GM18951 (cell line): ENCODE data around the gene PCNX1.
"Not testable (repeated sequence)": the region's sequence is repeated elsewhere in the genome, so short reads cannot be mapped to it uniquely, and the experiment has no call there.

Experiments used
- POLR2A ChIP-seq: IDR thresholded peaks from 4 replicates; pipeline ENCODE4 v1.6.1; 2011; ENCODE audit warnings: mild to moderate bottlenecking; ENCODE audit not compliant: insufficient read length, insufficient read depth; ENCODE audit errors: extremely low read depth
- in situ Hi-C: fragments of 300-500 bp; cut with MboI; formaldehyde crosslinking; loops from one replicate; pipeline ENCODE4 v1.12.0; 2022; ENCODE audit warnings: low sequenced_read_pairs, mixed read lengths, inconsistent platforms; ENCODE audit not compliant: unreplicated experiment

Gene PCNX1

DNA sequence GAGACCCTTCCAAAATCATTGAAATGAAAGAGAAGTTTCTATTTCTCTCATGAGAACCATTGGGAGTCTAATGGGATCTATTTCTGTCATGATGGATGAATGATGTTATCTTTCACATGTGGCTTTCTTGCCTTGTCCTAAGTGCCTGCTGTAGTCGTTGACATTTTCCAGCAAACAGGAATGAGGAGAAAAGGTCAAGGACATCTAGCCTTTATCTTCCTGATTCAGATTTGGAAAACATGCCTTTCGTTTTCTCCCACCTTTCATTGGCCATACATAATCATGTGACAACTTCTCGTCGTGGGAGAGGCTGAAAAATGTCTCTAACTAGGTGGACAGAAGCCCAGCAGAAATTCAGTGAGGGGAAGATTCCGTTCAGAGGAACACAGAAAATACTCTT, 94.5 kb downstream of the PCNX1 start:
- in situ Hi-C loops = no loop called here
- no peak for TF ChIP-seq POLR2A

DNA sequence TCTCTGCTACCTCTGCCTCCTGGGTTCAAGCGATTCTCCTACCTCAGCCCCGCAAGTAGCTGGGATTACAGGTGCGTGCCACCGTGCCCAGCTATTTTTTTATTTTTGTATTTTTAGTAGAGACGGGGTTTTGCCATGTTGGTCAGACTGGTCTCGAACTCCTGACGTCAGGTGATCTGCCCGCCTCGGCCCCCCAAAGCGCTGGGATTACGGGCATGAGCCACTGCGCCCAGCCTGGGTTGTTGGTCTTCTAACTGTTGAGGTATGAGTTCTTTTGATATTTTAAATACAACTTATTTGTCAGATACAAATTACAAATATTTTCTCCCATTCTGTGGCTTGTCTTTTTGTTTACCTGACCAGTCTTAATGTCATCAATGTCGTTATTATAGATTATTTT, 95.9 kb downstream of the PCNX1 start:
- in situ Hi-C loops = no loop called here

DNA sequence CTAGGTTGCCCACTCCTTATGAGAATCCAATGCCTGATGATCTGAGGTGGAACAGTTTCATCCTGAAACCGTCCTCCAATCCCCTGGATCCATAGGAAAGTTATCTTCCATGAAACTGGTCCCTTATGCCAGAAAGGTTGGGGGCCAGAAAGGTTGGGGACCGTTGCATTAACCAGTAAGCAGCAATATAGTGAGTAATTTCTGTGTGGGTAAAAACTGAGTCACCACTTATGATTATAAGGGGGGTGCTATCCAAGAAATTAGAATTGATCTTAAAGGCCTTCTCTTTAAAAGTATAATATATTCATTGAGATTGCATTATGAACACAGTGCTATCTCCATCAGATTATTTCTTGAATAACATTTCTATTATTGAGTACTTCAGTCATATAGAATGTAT, 97.2 kb downstream of the PCNX1 start:
- no peak for TF ChIP-seq POLR2A
- in situ Hi-C loops = no loop called here

More for the DNA sequence above, 95.9 kb downstream of the PCNX1 start:
- TF ChIP-seq POLR2A = no peak

GRCh38 chr14:71005076-71005475, 97.8 kb downstream of the PCNX1 start:
- in situ Hi-C loops = no loop called here
- no peak for TF ChIP-seq POLR2A

DNA sequence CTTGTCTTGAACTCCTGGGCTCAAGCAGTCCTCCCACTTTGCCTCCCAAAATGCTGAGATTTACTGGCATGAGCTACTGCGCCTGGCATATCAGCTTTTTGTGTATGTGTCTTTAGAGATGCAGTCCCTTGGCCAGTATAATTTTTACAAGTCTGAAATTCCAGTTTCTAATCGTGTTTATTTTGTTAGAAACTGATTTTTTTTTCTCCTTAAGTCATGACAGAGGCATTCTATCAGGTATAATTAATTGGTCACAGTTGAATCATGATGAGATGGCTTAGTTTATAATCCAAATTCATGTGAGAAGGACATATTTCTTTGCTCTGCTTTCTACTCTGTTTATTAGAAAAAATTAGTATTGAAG, 98.9 kb downstream of the PCNX1 start:
- no peak for TF ChIP-seq POLR2A
- in situ Hi-C loops = no loop called here

- in situ Hi-C loops = no loop called here
- TF ChIP-seq POLR2A = no peak
Measured at GRCh38 chr14:71011479-71011878, 104.2 kb downstream of the PCNX1 start.

- TF ChIP-seq POLR2A = no peak
- in situ Hi-C loops = no loop called here
Measured at GRCh38 chr14:71012888-71013287, 105.6 kb downstream of the PCNX1 start.

DNA sequence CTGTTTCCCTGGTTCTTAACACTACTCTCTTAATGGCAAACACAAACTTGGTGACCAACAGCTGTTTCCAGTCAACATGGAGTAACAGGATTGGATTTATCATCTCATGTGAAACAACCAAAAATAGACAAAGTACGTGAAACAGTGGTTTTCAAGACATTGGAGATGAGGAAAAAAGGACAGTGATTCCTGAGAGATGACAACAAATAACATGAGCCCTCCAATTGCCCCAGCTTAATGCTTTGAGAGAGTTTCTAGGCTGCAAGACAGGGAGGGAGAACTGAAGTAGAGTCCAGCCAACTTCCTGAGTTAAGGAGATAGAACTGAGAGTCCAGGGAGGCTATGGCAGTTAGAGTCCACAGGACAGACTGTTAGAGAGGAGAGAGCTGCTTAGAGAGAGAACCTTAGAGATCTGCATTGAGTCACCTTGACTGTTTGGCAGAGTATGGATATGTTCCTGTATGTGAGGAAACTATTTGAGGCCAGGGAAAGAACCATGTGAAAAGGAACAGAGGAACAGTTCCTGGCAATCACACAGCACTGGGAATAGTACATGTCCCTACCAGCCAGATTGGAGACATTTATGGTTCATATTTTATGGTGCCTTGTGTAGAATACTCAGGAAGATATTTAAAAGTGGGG, 106.4 kb downstream of the PCNX1 start:
- in situ Hi-C loops = no loop called here
- TF ChIP-seq POLR2A = no peak

GRCh38 chr14:71019917-71020316, 112.7 kb downstream of the PCNX1 start:
- in situ Hi-C loops = not testable (repeated sequence)

- TF ChIP-seq POLR2A = no peak
- in situ Hi-C loops = no loop called here
Measured at GRCh38 chr14:71021347-71022011, 114.2 kb downstream of the PCNX1 start.

DNA sequence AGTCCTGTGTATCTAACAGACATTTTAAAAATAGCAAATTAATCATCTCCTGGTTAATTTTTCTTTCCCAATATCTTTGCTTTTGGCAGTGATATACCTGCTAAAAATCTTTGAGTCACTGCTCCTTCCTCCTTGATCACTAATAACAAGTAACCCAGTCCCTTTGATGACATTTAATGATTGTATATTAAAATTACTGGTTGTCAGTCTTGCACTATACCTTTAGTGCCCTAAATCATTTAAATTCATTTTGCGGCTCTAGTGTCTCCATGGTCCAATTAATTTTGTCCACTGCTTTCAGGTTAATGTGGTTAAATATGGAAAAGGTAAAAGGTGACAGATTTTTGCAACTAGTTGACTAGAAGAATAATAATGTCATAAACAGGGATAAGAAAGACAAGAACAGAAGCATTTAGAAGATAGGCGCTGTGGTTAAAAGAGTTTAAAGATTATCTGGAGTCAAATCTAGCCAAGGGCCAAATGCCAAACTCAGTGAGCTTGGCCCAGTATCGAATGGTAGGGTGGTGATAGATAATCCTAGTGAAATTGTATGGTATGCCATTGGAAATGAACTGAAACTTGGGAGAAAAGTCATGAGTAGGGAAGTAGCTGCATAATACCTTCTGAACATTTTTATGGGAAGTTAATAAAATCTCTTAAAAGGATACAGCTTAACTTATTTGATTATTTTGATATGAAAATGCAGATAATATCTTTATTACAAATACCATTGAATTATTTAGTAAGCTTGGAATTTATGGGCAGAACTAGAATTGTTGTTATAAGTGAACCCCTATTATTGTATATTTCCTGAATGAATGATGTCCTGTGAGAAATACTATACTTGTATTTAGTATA, 115.0 kb downstream of the PCNX1 start:
- TF ChIP-seq POLR2A = no peak
- in situ Hi-C loops = no loop called here

DNA sequence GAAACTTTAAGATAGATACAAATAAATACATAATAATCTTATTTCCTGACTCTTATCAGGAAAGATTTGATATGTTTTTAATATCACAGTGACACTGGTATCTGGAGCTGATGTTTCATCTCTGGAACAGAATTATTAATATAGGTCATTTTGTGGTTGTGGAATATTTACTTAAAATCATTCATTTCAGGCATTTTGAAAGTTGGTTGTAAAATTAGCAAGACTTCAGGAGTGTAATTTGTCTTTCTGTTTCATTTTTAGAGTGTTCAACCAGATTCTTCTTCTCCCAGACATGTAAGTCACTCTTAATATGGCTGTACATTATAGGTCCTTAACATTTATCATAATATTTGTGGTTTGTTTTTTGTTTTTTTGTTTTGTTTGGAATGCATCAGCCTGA, 115.7 kb downstream of the PCNX1 start:
- in situ Hi-C loops = no loop called here
- TF ChIP-seq POLR2A = no peak

- TF ChIP-seq POLR2A = no peak
- in situ Hi-C loops = no loop called here
Measured at GRCh38 chr14:71029236-71029781, 122.0 kb downstream of the PCNX1 start.
